ENCODE results near the gene FBXW7. TPM values are rescaled to one million over a fixed set of nuclear protein-coding genes. Genes with fewer than 3 reads are reported as not detected.

The FBXW7 gene
- total RNA-seq, 1 donor from 2014 or later = 128 TPM

DNA sequence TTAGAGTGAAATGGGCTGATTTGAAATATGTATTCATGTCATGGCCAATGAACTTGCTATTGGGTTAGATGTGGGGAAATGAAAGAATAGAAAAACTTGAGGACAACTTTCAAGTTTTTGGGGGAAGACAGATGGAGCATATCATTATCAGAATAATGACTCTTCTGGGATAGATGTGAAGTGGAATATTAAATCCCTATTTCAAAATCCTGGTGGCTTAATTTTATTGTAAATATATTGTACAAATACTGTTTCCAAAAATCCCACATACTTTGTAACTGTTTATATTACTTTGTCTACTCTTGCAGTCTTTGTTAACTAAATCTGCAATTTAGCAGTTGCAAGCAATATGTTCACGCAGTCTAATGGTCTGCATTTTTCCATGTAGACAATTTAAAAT, 35.9 kb upstream of the FBXW7 start:
- no peak for DNase-seq (ENCODE audit: low spot score in 2 of 2)
- Histone ChIP-seq H3K4me3 (no peak overlapping the region), H3K36me3 (no peaks in the 10 kb centered on the region), H3K27me3 (no peaks in the 10 kb centered on the region), H3K27ac (no peak overlapping the region), H3K4me1 (no peaks in the 10 kb centered on the region), H3K9me3 (no peaks in the 10 kb centered on the region)
- TF ChIP-seq, protein P1, sequence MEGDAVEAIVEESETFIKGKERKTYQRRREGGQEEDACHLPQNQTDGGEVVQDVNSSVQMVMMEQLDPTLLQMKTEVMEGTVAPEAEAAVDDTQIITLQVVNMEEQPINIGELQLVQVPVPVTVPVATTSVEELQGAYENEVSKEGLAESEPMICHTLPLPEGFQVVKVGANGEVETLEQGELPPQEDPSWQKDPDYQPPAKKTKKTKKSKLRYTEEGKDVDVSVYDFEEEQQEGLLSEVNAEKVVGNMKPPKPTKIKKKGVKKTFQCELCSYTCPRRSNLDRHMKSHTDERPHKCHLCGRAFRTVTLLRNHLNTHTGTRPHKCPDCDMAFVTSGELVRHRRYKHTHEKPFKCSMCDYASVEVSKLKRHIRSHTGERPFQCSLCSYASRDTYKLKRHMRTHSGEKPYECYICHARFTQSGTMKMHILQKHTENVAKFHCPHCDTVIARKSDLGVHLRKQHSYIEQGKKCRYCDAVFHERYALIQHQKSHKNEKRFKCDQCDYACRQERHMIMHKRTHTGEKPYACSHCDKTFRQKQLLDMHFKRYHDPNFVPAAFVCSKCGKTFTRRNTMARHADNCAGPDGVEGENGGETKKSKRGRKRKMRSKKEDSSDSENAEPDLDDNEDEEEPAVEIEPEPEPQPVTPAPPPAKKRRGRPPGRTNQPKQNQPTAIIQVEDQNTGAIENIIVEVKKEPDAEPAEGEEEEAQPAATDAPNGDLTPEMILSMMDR (IDR thresholded peaks at IDR 0.05) = no peak
- intact Hi-C loops (cut with DNase I) = no loop called here

DNA sequence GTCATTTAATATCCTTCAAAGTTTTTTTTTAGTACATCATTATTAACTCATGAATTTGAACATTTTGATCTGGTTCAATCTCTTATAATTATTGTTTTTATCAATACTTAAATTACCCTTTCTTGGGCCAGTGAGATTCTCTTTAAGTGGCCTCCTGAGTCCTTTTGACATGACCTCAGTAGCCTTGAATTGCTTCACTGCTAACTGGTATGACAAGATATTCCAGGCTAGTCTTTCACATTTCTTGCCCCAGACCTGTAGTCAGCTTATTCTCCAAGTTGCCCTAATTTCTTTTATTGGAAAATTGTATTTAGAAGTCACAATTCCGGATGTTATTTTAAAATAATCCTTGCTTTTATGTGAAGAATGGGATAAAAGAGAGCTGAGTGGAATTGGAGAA, 35.4 kb upstream of the FBXW7 start:
- TF ChIP-seq, protein P1 (IDR thresholded peaks at IDR 0.05) = no peak
- no peaks in the 10 kb centered on the region for H3K9me3 ChIP-seq
- no peak overlapping the region for H3K4me3 ChIP-seq
- no peaks in the 10 kb centered on the region for H3K27me3 ChIP-seq
- H3K36me3 ChIP-seq = no peaks in the 10 kb centered on the region
- H3K4me1 ChIP-seq = no peaks in the 10 kb centered on the region
- H3K27ac ChIP-seq = no peak overlapping the region
- intact Hi-C loops (cut with DNase I) = no loop called here
- no peak for DNase-seq (ENCODE audit: low spot score in 2 of 2)

DNA sequence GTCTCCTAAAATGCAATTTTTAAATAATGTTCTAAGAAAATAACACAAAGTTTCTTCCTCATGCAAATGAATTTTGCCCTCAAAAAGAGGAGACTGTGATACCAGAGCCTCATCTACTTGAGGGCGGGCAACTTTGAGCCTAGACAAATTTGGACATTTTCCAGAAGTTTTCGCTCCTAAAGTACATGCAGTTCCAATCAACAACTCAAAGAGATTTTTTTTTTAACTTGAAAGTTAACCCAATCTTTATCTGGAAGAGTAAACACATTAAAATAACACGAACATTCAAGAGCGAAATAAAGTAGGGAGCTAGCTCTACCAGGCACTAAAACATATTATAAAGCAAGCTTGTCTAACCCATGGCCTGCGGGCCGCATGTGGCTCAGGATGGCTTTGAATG, 29.4 kb upstream of the FBXW7 start:
- no peaks in the 10 kb centered on the region for H3K36me3 ChIP-seq

DNA sequence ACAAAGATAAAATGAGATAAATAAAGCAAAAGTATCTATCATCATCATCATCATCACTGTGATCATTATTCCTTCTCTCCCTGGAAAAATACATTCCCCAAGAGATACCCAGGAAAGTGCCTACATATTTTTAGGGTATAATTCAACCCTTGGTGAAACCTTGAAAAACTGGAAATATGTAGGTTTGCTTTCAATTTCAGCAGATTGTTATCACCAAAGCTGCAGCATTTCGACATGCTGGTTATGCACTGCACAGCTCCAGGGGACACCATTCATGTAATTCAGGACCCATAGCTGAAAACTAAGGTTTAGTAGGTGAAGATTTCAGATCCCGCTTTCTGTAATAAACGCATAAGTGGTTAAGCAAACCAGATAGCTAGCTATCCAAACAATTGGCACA, 28.4 kb upstream of the FBXW7 start:
- H3K36me3 ChIP-seq = no peaks in the 10 kb centered on the region
- no peak for DNase-seq (ENCODE audit: low spot score in 2 of 2)
- no peaks in the 10 kb centered on the region for H3K9me3 ChIP-seq
- intact Hi-C loops (cut with DNase I) = no loop called here
- no peaks in the 10 kb centered on the region for H3K4me1 ChIP-seq
- no peak overlapping the region for H3K4me3 ChIP-seq
- TF ChIP-seq, protein P1 (IDR thresholded peaks at IDR 0.05) = no peak
- H3K27me3 ChIP-seq = no peaks in the 10 kb centered on the region
- H3K27ac ChIP-seq = no peak overlapping the region

More for the DNA sequence above, 29.4 kb upstream of the FBXW7 start:
- no peaks in the 10 kb centered on the region for H3K9me3 ChIP-seq
- no peak for DNase-seq (ENCODE audit: low spot score in 2 of 2)
- TF ChIP-seq, protein P1 (IDR thresholded peaks at IDR 0.05) = no peak
- no peaks in the 10 kb centered on the region for H3K27me3 ChIP-seq
- intact Hi-C loops (cut with DNase I) = no loop called here
- no peak overlapping the region for H3K27ac ChIP-seq
- no peak overlapping the region for H3K4me3 ChIP-seq
- H3K4me1 ChIP-seq = no peaks in the 10 kb centered on the region

DNA sequence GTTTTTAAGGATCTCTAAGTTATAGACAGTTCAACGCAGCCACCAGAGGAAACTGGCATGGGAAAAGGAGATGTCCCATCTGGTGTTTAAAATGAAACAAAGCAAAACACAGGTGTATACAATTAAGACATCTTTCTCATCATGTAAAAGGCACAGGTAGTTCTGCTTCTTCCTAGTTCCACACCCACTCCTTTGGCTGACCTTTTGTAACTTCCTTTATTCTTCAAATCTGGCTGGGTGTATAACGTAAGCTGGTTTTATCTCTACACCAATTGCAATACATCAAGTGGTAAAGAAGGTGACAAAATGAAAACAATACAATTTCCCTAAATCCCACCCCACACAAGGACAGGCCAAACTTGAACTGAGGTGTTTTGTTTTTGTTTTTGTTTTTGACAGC, 27.3 kb upstream of the FBXW7 start:
- Histone ChIP-seq H3K36me3 (no peaks in the 10 kb centered on the region), H3K9me3 (no peaks in the 10 kb centered on the region), H3K4me3 (no peak overlapping the region), H3K27me3 (no peaks in the 10 kb centered on the region), H3K27ac (no peak overlapping the region), H3K4me1 (no peaks in the 10 kb centered on the region)
- intact Hi-C loops (cut with DNase I) = no loop called here
- DNase-seq (ENCODE audit: low spot score in 2 of 2) = no peak
- TF ChIP-seq, protein P1 (IDR thresholded peaks at IDR 0.05) = no peak

DNA sequence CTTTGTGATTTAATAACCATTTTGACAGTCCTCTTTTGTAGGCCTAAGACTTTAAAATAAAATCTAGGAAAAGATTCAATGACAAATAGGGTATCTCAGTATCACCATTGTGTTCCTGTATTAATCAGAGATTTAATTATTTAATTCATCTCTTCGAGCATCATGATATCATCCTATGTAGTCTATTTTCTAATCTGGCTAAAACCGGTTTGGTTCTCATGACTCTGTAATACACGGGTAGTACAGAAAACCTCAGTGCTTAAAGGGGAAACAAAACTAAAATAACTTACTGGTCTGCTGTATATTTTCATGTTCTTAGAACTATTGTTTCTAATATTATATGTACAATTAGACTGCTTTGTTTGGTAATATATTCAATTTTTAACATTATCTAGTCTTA, 23.7 kb upstream of the FBXW7 start:
- Histone ChIP-seq H3K27ac (no peak overlapping the region), H3K4me3 (no peak overlapping the region), H3K4me1 (no peaks in the 10 kb centered on the region), H3K27me3 (no peaks in the 10 kb centered on the region), H3K9me3 (no peaks in the 10 kb centered on the region), H3K36me3 (no peaks in the 10 kb centered on the region)
- intact Hi-C loops (cut with DNase I) = no loop called here
- DNase-seq (ENCODE audit: low spot score in 2 of 2) = no peak
- TF ChIP-seq, protein P1 (IDR thresholded peaks at IDR 0.05) = no peak

Measured in ascending aorta (tissue), 2 donors.